HG03439 (cell line): Measurements from ENCODE around the gene PCDH15.

Experiments used
- ATAC-seq: cut with Tn5 transposase; IDR thresholded peaks from one replicate; pipeline ENCODE4 v1.9.1; 2021; ENCODE audit warnings: mild to moderate bottlenecking, moderate library complexity; ENCODE audit not compliant: unreplicated experiment

Gene PCDH15

GRCh38 chr10:53893061-53893460, 908.0 kb downstream of the PCDH15 start:
- ATAC-seq = no peak

GRCh38 chr10:53886325-53887300, 914.4 kb downstream of the PCDH15 start:
- no peak for ATAC-seq

- no peak for ATAC-seq
Observed at GRCh38 chr10:53864846-53865245, 936.2 kb downstream of the PCDH15 start.

- no peak for ATAC-seq
Observed at GRCh38 chr10:53852450-53853175, 948.4 kb downstream of the PCDH15 start.

- no peak for ATAC-seq
Observed at GRCh38 chr10:53846809-53847208, 954.2 kb downstream of the PCDH15 start.

GRCh38 chr10:53843736-53844362, 957.2 kb downstream of the PCDH15 start:
- no peak for ATAC-seq

GRCh38 chr10:53841483-53842145, 959.4 kb downstream of the PCDH15 start:
- ATAC-seq = no peak

GRCh38 chr10:53840653-53841052, 960.4 kb downstream of the PCDH15 start:
- no peak for ATAC-seq

- no peak for ATAC-seq
Observed at GRCh38 chr10:53839440-53840039, 961.5 kb downstream of the PCDH15 start.

GRCh38 chr10:53836638-53837037, 964.4 kb downstream of the PCDH15 start:
- ATAC-seq = no peak

GRCh38 chr10:53833908-53834307, 967.1 kb downstream of the PCDH15 start:
- no peak for ATAC-seq

GRCh38 chr10:53827261-53827660, 973.8 kb downstream of the PCDH15 start:
- ATAC-seq = no peak

GRCh38 chr10:53808677-53809372, 992.2 kb downstream of the PCDH15 start:
- ATAC-seq = no peak

- no peak for ATAC-seq
Observed at GRCh38 chr10:53786236-53786900, 1014.7 kb downstream of the PCDH15 start.

- no peak for ATAC-seq
Observed at GRCh38 chr10:53771701-53772100, 1029.3 kb downstream of the PCDH15 start.

GRCh38 chr10:53770903-53771302, 1030.1 kb downstream of the PCDH15 start:
- no peak for ATAC-seq

GRCh38 chr10:53765311-53765710, 1035.7 kb downstream of the PCDH15 start:
- ATAC-seq = no peak

- no peak for ATAC-seq
Observed at GRCh38 chr10:53754596-53755250, 1046.3 kb downstream of the PCDH15 start.
